AG08396 (cell line): ENCODE data around the gene FOXP1.

Experiments used
- DNase-seq: peaks from one replicate; pipeline ENCODE4 v3.0.0; 2012; ENCODE audit warnings: low spot score, mixed read lengths

Gene FOXP1

GRCh38 chr3:71172951-71173350 is 410.6 kb downstream of the FOXP1 start:
- DNase-seq = peak; percentile 15

- no peak for DNase-seq
These were observed 411.3 kb downstream of the FOXP1 start for GRCh38 chr3:71172189-71172588.

GRCh38 chr3:71171247-71171646 is 412.3 kb downstream of the FOXP1 start:
- no peak for DNase-seq

GRCh38 chr3:71168880-71169411 is 414.6 kb downstream of the FOXP1 start:
- no peak for DNase-seq

- no peak for DNase-seq
These were observed 415.3 kb downstream of the FOXP1 start for GRCh38 chr3:71168121-71168721.

GRCh38 chr3:71166339-71167240 is 416.9 kb downstream of the FOXP1 start:
- no peak for DNase-seq

GRCh38 chr3:71164881-71165280 is 418.6 kb downstream of the FOXP1 start:
- no peak for DNase-seq

- DNase-seq = no peak
These were observed 420.2 kb downstream of the FOXP1 start for GRCh38 chr3:71163198-71163918.

GRCh38 chr3:71162221-71162620 is 421.3 kb downstream of the FOXP1 start:
- no peak for DNase-seq

GRCh38 chr3:71160785-71161546 is 422.6 kb downstream of the FOXP1 start:
- no peak for DNase-seq

- no peak for DNase-seq
These were observed 427.4 kb downstream of the FOXP1 start for GRCh38 chr3:71156062-71156665.

- DNase-seq = no peak
These were observed 428.7 kb downstream of the FOXP1 start for GRCh38 chr3:71154846-71155245.

- no peak for DNase-seq
These were observed 429.8 kb downstream of the FOXP1 start for GRCh38 chr3:71153713-71154112.

GRCh38 chr3:71152892-71153265 is 430.6 kb downstream of the FOXP1 start:
- DNase-seq = no peak

- no peak for DNase-seq
These were observed 431.3 kb downstream of the FOXP1 start for GRCh38 chr3:71152039-71152891.

GRCh38 chr3:71149959-71150954 is 433.3 kb downstream of the FOXP1 start:
- no peak for DNase-seq

GRCh38 chr3:71148455-71149060 is 435.0 kb downstream of the FOXP1 start:
- DNase-seq = no peak

GRCh38 chr3:71146673-71147072 is 436.9 kb downstream of the FOXP1 start:
- DNase-seq = no peak

- no peak for DNase-seq
These were observed 437.6 kb downstream of the FOXP1 start for GRCh38 chr3:71145954-71146353.
